Measurements from ENCODE around the gene CHCHD3. TPM values are rescaled to one million over a fixed set of nuclear protein-coding genes. Genes with fewer than 3 reads are reported as not detected.

Gene CHCHD3
- polyA plus RNA-seq, 3 donors, result 30.5 to 56.7 (median 48.8) TPM

DNA sequence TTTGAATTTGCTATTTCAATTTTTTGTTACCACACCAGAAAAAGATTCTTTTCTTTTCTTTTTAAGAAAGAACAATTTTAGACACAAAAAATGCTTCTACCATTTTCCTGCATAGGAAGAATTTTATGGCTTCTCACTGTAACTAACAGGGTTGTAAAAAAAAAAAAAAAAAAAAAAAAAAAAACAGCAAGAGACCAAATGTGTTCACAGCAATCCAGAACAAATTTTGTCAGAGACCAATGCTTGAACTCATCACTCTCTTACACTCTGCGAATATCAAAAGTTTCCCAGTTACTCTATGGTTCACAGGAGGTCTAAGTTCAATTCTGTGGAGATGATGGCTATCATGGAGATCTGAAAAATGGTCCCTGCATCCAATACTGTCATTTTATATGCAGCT, 84.4 kb downstream of the CHCHD3 start:
- H3K27me3 Mint-ChIP-seq (ENCODE audit: low read depth in 3 of 3), result peaks cover 0 to 2% (median 2%) of the 10 kb centered on the region in 3 donors
- no peaks in the 10 kb centered on the region for H3K27me3 ChIP-seq (ENCODE audit: control insufficient read depth in 2 of 2, insufficient read depth in 2 of 2, low read length in 2 of 2)
- no peaks in the 10 kb centered on the region for H3K9me3 Mint-ChIP-seq
- no peaks in the 10 kb centered on the region for H3K4me1 Mint-ChIP-seq
- peaks cover 20% of the 10 kb centered on the region for H4K20me1 ChIP-seq (ENCODE audit: insufficient read depth, low read length)
- no peak overlapping the region for H3K4me2 ChIP-seq (replicated peaks; ENCODE audit: extremely low read depth, low read length, poor library complexity, severe bottlenecking)
- H2AFZ ChIP-seq (ENCODE audit: insufficient read depth, low read depth, low read length, poor library complexity, severe bottlenecking), result no peak overlapping the region
- no peak for DNase-seq
- TF ChIP-seq, protein P1, sequence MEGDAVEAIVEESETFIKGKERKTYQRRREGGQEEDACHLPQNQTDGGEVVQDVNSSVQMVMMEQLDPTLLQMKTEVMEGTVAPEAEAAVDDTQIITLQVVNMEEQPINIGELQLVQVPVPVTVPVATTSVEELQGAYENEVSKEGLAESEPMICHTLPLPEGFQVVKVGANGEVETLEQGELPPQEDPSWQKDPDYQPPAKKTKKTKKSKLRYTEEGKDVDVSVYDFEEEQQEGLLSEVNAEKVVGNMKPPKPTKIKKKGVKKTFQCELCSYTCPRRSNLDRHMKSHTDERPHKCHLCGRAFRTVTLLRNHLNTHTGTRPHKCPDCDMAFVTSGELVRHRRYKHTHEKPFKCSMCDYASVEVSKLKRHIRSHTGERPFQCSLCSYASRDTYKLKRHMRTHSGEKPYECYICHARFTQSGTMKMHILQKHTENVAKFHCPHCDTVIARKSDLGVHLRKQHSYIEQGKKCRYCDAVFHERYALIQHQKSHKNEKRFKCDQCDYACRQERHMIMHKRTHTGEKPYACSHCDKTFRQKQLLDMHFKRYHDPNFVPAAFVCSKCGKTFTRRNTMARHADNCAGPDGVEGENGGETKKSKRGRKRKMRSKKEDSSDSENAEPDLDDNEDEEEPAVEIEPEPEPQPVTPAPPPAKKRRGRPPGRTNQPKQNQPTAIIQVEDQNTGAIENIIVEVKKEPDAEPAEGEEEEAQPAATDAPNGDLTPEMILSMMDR (IDR thresholded peaks at IDR 0.05), result no peak
- H3K9me3 ChIP-seq (replicated peaks in 1 of 2; ENCODE audit: control insufficient read depth in 1 of 2, insufficient read depth in 1 of 2, low read length in 2 of 2), result no peaks in the 10 kb centered on the region
- H3K27ac ChIP-seq (ENCODE audit: low read depth in 1 of 2, low read length in 2 of 2), result no peak overlapping the region
- no peak overlapping the region for H3K9ac ChIP-seq (ENCODE audit: insufficient read depth, low read length, poor library complexity, severe bottlenecking)
- no peak overlapping the region for H3K4me3 ChIP-seq (replicated peaks in 1 of 3; ENCODE audit: low read depth in 2 of 3, low read length in 3 of 3)
- H3K4me1 ChIP-seq (ENCODE audit: control insufficient read depth in 1 of 2, insufficient read depth in 2 of 2, low read length in 2 of 2), result no peaks in the 10 kb centered on the region
- H3K27ac Mint-ChIP-seq, result no peak overlapping the region
- H3K36me3 Mint-ChIP-seq, result no peaks in the 10 kb centered on the region
- intact Hi-C loops (cut with micrococcal nuclease), result no loop called here
- no peaks in the 10 kb centered on the region for H3K36me3 ChIP-seq (replicated peaks in 1 of 2; ENCODE audit: control insufficient read depth in 1 of 2, insufficient read depth in 2 of 2, low read length in 2 of 2)
- no CpG with 5 or more reads among the region's 1 CpG for WGBS (ENCODE audit: insufficient coverage)
- H3K4me3 Mint-ChIP-seq, result no peak overlapping the region
- peaks cover 32% of the 10 kb centered on the region for H3K79me2 ChIP-seq (ENCODE audit: insufficient read depth, low read length)

GRCh38 chr7:132996581-132997242, 85.2 kb downstream of the CHCHD3 start:
- WGBS (ENCODE audit: insufficient coverage), result 99% methylated on average over 14 of the region's 17 CpGs
- TF ChIP-seq, protein P1 (IDR thresholded peaks at IDR 0.05), result no peak
- Histone ChIP-seq H4K20me1 (ENCODE audit: insufficient read depth, low read length) (peaks cover 28% of the 10 kb centered on the region), H3K36me3 (replicated peaks in 1 of 2; ENCODE audit: control insufficient read depth in 1 of 2, insufficient read depth in 2 of 2, low read length in 2 of 2) (no peaks in the 10 kb centered on the region), H3K9ac (ENCODE audit: insufficient read depth, low read length, poor library complexity, severe bottlenecking) (no peak overlapping the region), H3K4me1 (ENCODE audit: control insufficient read depth in 1 of 2, insufficient read depth in 2 of 2, low read length in 2 of 2) (no peaks in the 10 kb centered on the region), H2AFZ (ENCODE audit: insufficient read depth, low read depth, low read length, poor library complexity, severe bottlenecking) (no peak overlapping the region), H3K79me2 (ENCODE audit: insufficient read depth, low read length) (peaks cover 34% of the 10 kb centered on the region), H3K27me3 (ENCODE audit: control insufficient read depth in 2 of 2, insufficient read depth in 2 of 2, low read length in 2 of 2) (no peaks in the 10 kb centered on the region), H3K4me2 (replicated peaks; ENCODE audit: extremely low read depth, low read length, poor library complexity, severe bottlenecking) (no peak overlapping the region), H3K9me3 (replicated peaks in 1 of 2; ENCODE audit: control insufficient read depth in 1 of 2, insufficient read depth in 1 of 2, low read length in 2 of 2) (no peaks in the 10 kb centered on the region), H3K4me3 (replicated peaks in 1 of 3; ENCODE audit: low read depth in 2 of 3, low read length in 3 of 3) (no peak overlapping the region), H3K27ac (ENCODE audit: low read depth in 1 of 2, low read length in 2 of 2) (no peak overlapping the region)
- no peak for DNase-seq
- H3K4me1 Mint-ChIP-seq, result no peaks in the 10 kb centered on the region
- H3K27ac Mint-ChIP-seq, result no peak overlapping the region
- H3K27me3 Mint-ChIP-seq (ENCODE audit: low read depth in 3 of 3), result peaks cover 0 to 2% (median 2%) of the 10 kb centered on the region in 3 donors
- no peaks in the 10 kb centered on the region for H3K36me3 Mint-ChIP-seq
- H3K4me3 Mint-ChIP-seq, result no peak overlapping the region
- intact Hi-C loops (cut with micrococcal nuclease), result no loop called here
- no peaks in the 10 kb centered on the region for H3K9me3 Mint-ChIP-seq
